ENCODE data around the gene ATXN7L1. TPM values are rescaled to one million over a fixed set of nuclear protein-coding genes. Genes with fewer than 3 reads are reported as not detected.

Gene ATXN7L1
- polyA plus RNA-seq, 1 experiment: 2.7 TPM

GRCh38 chr7:105578496-105578895 lies 297.9 kb downstream of the ATXN7L1 start:
- TF ChIP-seq, protein P1, sequence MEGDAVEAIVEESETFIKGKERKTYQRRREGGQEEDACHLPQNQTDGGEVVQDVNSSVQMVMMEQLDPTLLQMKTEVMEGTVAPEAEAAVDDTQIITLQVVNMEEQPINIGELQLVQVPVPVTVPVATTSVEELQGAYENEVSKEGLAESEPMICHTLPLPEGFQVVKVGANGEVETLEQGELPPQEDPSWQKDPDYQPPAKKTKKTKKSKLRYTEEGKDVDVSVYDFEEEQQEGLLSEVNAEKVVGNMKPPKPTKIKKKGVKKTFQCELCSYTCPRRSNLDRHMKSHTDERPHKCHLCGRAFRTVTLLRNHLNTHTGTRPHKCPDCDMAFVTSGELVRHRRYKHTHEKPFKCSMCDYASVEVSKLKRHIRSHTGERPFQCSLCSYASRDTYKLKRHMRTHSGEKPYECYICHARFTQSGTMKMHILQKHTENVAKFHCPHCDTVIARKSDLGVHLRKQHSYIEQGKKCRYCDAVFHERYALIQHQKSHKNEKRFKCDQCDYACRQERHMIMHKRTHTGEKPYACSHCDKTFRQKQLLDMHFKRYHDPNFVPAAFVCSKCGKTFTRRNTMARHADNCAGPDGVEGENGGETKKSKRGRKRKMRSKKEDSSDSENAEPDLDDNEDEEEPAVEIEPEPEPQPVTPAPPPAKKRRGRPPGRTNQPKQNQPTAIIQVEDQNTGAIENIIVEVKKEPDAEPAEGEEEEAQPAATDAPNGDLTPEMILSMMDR (IDR thresholded peaks at IDR 0.05; ENCODE audit: insufficient read depth, low read depth, low read length): no peak
- no peak for DNase-seq (ENCODE audit: low read depth)
- H3K27me3 ChIP-seq (ENCODE audit: control insufficient read depth, insufficient read depth, low read length): no peaks in the 10 kb centered on the region
- H3K4me3 ChIP-seq (ENCODE audit: low read depth, low read length): no peak overlapping the region
- H3K36me3 ChIP-seq (ENCODE audit: control insufficient read depth, insufficient read depth, low read length): no peaks in the 10 kb centered on the region
- ChIA-PET CTCF (no interaction called here), POLR2A (no interaction called here)

DNA sequence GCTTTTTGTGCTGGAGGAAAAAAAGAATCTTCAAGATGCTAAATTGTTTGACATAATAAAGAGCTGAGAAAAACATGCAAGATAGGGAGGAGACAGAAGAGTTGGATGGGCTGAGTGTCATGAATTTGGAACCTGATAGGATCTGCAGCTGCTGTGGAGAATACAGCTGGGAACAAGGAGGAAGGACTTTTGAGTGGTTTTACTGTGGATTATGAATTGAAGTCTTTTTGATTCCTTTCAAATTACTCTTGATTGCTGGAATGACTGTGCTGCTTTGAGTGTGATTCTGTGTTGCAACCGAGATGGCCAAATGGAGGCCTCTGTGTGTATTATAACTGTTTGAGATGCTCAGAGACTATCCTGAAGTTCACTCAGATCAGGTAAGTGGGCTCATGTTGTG lies 299.1 kb downstream of the ATXN7L1 start:
- Histone ChIP-seq H3K4me3 (ENCODE audit: low read depth, low read length) (no peak overlapping the region), H3K36me3 (ENCODE audit: control insufficient read depth, insufficient read depth, low read length) (no peaks in the 10 kb centered on the region), H3K27me3 (ENCODE audit: control insufficient read depth, insufficient read depth, low read length) (no peaks in the 10 kb centered on the region)
- ChIA-PET CTCF (interaction anchor here (2.3 kb wide), 1 partner anchor 12 kb away, joined by 6 read pairs; no protein-coding TSS in a partner anchor), POLR2A (no interaction called here)
- TF ChIP-seq, protein P1 (IDR thresholded peaks at IDR 0.05; ENCODE audit: insufficient read depth, low read depth, low read length): no peak
- DNase-seq (ENCODE audit: low read depth): no peak

DNA sequence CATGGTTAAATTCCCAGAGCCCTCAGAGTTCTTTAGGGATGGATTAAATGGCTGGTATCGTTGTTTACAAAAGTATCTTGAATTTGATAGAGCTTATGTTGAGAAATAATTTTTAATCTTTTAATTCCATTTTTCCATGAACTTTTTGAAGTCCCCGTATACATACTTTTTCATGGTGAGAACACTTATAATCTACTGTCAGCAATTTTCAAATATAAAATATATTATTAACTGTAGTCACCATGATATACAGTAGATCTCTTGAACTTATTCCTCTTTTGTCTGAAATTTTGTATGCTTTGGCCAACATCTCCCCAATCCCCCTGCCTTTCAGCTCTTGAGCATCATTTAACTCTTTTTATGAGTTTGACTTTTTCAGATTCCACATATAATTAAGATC lies 304.5 kb downstream of the ATXN7L1 start:
- Histone ChIP-seq H3K36me3 (ENCODE audit: control insufficient read depth, insufficient read depth, low read length) (0 out of 2 replicates have a peak, but pooled peaks cover 1% of the 10 kb centered on the region), H3K4me3 (ENCODE audit: low read depth, low read length) (no peak overlapping the region), H3K27me3 (ENCODE audit: control insufficient read depth, insufficient read depth, low read length) (no peaks in the 10 kb centered on the region)
- TF ChIP-seq, protein P1 (IDR thresholded peaks at IDR 0.05; ENCODE audit: insufficient read depth, low read depth, low read length): no peak
- ChIA-PET CTCF (interaction anchor here (1.0 kb wide), 1 partner anchor 28 kb away, joined by 3 read pairs; no protein-coding TSS in a partner anchor), POLR2A (no interaction called here)
- DNase-seq (ENCODE audit: low read depth): no peak

DNA sequence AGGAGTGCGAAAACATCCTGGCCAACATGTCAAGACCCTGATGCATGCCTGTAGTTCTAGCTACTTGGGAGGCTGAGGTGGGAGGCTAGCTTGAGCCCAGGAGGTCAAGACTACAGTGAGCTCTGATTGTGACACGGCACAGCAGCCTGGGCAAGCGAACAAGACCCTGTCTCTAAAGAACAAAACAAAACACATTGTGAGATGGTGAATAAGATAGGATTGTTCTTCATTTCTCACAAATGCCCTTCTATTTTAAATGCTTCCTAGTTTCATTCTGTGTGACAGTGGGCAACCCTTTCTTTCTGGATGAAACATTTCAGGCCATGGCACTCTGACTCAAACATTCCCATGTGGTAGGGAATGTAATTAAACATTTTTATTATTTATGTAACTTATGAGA lies 308.6 kb downstream of the ATXN7L1 start:
- no peaks in the 10 kb centered on the region for H3K27me3 ChIP-seq (ENCODE audit: control insufficient read depth, insufficient read depth, low read length)
- TF ChIP-seq, protein P1 (IDR thresholded peaks at IDR 0.05; ENCODE audit: insufficient read depth, low read depth, low read length): no peak
- H3K4me3 ChIP-seq (ENCODE audit: low read depth, low read length): no peak overlapping the region
- DNase-seq (ENCODE audit: low read depth): no peak
- peaks cover 6% of the 10 kb centered on the region for H3K36me3 ChIP-seq (ENCODE audit: control insufficient read depth, insufficient read depth, low read length)
- ChIA-PET POLR2A (no interaction called here), CTCF (interaction anchor here (0.9 to 1.0 kb wide), 2 partner anchors 17 to 23 kb away, joined by 3 to 4 read pairs; no protein-coding TSS in a partner anchor)

GRCh38 chr7:105567024-105567423 lies 309.4 kb downstream of the ATXN7L1 start:
- Histone ChIP-seq H3K4me3 (ENCODE audit: low read depth, low read length) (no peak overlapping the region), H3K36me3 (ENCODE audit: control insufficient read depth, insufficient read depth, low read length) (peaks cover 6% of the 10 kb centered on the region), H3K27me3 (ENCODE audit: control insufficient read depth, insufficient read depth, low read length) (no peaks in the 10 kb centered on the region)
- TF ChIP-seq, protein P1 (IDR thresholded peaks at IDR 0.05; ENCODE audit: insufficient read depth, low read depth, low read length): no peak
- ChIA-PET POLR2A (no interaction called here), CTCF (interaction anchor here (0.5 to 1.1 kb wide), 4 partner anchors 18 to 35 kb away, joined by 3 to 4 read pairs (median 4); partner anchors contain the start of gene RINT1)
- no peak for DNase-seq (ENCODE audit: low read depth)

All from BJ (cell line).